ENCODE measurements around the gene RANBP9. TPM values are rescaled to one million over a fixed set of nuclear protein-coding genes. Genes with fewer than 3 reads are reported as not detected.

RANBP9 gene
- total and polyA plus RNA-seq, 8 donors: 13.1 to 51.4 (median 19.8) TPM

DNA sequence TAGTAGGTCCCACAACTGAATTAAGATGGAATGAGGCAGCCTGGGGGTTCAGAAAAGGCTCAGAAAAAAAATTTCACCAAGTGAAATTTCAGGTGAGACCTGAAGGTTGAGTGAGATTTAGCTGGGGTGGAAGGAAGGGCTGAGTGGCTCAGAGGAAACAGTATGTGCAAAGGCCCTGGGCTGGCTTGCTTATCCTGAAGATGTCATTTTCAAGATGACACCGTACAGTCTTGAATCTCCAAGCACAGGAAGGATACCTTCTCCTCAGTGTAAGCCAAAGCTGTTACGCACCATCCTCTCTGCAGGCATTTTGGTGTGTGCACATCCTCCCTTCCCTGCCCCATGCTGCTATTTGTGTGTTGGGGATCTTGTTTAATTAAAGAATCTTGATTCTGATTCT is 43.0 kb upstream of the RANBP9 start:
- no peaks in the 10 kb centered on the region for H3K36me3 ChIP-seq
- H3K9me3 ChIP-seq: no peaks in the 10 kb centered on the region
- H3K27ac ChIP-seq: no peak overlapping the region
- H3K27me3 ChIP-seq: no peaks in the 10 kb centered on the region
- 79 to 100% (median 92%) methylated on average over 2 of the region's 2 CpGs for WGBS, 5 donors
- intact Hi-C loops (cut with DNase I; ENCODE audit: low total_unique reads): no loop called here
- TF ChIP-seq, protein P1, sequence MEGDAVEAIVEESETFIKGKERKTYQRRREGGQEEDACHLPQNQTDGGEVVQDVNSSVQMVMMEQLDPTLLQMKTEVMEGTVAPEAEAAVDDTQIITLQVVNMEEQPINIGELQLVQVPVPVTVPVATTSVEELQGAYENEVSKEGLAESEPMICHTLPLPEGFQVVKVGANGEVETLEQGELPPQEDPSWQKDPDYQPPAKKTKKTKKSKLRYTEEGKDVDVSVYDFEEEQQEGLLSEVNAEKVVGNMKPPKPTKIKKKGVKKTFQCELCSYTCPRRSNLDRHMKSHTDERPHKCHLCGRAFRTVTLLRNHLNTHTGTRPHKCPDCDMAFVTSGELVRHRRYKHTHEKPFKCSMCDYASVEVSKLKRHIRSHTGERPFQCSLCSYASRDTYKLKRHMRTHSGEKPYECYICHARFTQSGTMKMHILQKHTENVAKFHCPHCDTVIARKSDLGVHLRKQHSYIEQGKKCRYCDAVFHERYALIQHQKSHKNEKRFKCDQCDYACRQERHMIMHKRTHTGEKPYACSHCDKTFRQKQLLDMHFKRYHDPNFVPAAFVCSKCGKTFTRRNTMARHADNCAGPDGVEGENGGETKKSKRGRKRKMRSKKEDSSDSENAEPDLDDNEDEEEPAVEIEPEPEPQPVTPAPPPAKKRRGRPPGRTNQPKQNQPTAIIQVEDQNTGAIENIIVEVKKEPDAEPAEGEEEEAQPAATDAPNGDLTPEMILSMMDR (IDR thresholded peaks at IDR 0.05): no peak
- TF ChIP-seq EP300 (IDR thresholded peaks at IDR 0.05) (no peak), POLR2A (IDR thresholded peaks at IDR 0.05) (no peak), POLR2AphosphoS5 (IDR thresholded peaks at IDR 0.05) (no peak)
- no peaks in the 10 kb centered on the region for H3K4me1 ChIP-seq
- no peak overlapping the region for H3K4me3 ChIP-seq
- no peak for DNase-seq

DNA sequence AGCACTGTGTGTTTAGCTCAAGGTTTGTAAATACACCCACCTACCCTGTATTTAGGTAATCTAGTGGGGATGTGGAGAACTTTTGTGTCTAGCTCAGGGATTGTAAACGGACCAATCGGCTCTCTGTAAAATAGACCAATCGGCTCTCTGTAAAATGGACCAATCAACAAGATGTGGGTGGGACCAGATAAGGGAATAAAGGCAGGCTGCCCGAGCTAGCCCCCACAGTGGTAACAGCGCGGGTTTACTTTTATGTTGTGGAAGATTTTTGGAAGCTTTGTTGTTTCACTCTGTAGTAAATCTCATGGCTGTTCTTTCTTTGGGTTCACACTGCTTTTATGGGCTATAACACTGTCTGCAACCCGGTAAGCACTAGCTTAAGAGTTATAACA is 32.1 kb upstream of the RANBP9 start:
- Histone ChIP-seq H3K4me3 (no peak overlapping the region), H3K4me1 (no peaks in the 10 kb centered on the region), H3K27me3 (peaks cover 0 to 5% (median 4%) of the 10 kb centered on the region in 3 donors), H3K27ac (no peak overlapping the region), H3K9me3 (no peaks in the 10 kb centered on the region), H3K36me3 (no peaks in the 10 kb centered on the region)
- WGBS, 5 donors: 88 to 95% (median 93%) methylated on average over 5 to 7 of the region's 7 CpGs
- TF ChIP-seq, protein P1 (IDR thresholded peaks at IDR 0.05): no peak
- no peak for TF ChIP-seq EP300 (IDR thresholded peaks at IDR 0.05)
- no peak for TF ChIP-seq POLR2A (IDR thresholded peaks at IDR 0.05)
- no peak for TF ChIP-seq POLR2AphosphoS5 (IDR thresholded peaks at IDR 0.05)
- DNase-seq: no peak
- intact Hi-C loops (cut with DNase I; ENCODE audit: low total_unique reads): no loop called here

DNA sequence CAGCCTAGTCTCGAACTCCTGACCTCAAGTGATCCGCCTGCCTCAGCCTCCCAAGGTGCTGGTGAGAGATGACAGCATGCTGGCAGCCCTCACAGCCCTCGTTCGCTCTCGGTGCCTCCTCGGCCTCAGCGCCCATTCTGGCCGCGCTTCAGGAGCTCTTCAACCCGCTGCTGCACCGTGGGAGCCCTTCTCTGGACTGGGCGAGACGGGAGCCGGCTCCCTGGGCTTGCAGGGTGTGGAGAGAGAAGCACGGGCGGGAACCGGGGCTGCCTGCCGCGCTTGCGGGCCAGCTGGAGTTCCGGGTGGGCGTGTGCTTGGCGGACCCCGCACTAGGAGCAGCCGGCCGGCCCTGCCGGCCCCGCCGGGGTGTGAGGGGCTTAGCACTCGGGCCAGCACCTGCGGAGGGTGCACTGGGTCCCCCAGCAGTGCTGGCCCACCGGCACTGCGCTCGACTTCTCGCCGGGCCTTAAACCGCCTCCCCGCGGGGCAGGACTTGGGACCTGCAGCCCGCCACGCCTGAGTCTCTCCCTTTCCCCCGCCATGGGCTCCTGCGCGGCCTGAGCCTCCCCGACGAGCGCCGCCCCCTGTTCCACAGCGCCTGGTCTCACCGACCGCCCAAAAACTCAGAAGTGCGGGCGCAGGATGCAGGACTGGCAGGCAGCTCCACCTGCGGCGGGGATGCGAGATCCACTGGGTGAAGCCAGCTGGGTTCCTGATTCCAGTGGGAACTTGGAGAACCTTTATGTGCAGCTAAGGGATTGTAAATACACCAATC is 31.5 kb upstream of the RANBP9 start:
- Histone ChIP-seq H3K9me3 (no peaks in the 10 kb centered on the region), H3K36me3 (no peaks in the 10 kb centered on the region), H3K27me3 (peaks cover 0 to 5% (median 4%) of the 10 kb centered on the region in 3 donors), H3K27ac (no peak overlapping the region), H3K4me1 (no peaks in the 10 kb centered on the region), H3K4me3 (peak overlapping the region; percentile 16 to 32 (median 31))
- TF ChIP-seq EP300 (IDR thresholded peaks at IDR 0.05) (no peak), POLR2A (IDR thresholded peaks at IDR 0.05) (no peak), POLR2AphosphoS5 (IDR thresholded peaks at IDR 0.05) (no peak)
- TF ChIP-seq, protein P1 (IDR thresholded peaks at IDR 0.05): no peak
- 60 to 90% (median 71%) methylated on average over 33 to 56 of the region's 56 CpGs for WGBS, 5 donors
- intact Hi-C loops (cut with DNase I; ENCODE audit: low total_unique reads): no loop called here
- DNase-seq: no peak

DNA sequence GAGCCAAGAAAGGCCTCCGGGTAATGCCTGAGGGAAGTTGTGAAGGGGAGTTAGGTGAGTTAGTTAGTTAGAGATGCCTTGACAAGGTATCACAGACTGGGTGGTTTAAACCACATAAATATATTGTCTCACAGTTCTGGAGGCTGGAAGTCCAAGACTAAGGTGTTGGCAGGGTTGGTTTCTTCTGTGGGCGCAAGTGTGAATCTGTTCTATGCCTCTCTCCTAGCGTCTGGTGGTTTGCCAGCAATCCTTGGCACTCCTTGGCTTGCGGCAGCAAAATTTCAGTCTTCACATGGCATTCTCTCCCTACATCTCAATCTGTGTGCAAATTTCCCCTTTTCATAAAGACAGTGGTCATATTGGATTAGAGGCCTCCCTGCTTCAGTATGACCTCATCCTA is 29.7 kb upstream of the RANBP9 start:
- no peak overlapping the region for H3K27ac ChIP-seq
- H3K4me3 ChIP-seq: no peak overlapping the region
- peaks cover 0 to 5% (median 4%) of the 10 kb centered on the region in 3 donors for H3K27me3 ChIP-seq
- H3K4me1 ChIP-seq: no peaks in the 10 kb centered on the region
- H3K9me3 ChIP-seq: no peaks in the 10 kb centered on the region
- WGBS, 5 donors: 80 to 98% (median 94%) methylated on average over 4 of the region's 4 CpGs
- no peak for DNase-seq
- intact Hi-C loops (cut with DNase I; ENCODE audit: low total_unique reads): no loop called here
- TF ChIP-seq POLR2A (IDR thresholded peaks at IDR 0.05): no peak
- no peak for TF ChIP-seq EP300 (IDR thresholded peaks at IDR 0.05)
- H3K36me3 ChIP-seq: no peaks in the 10 kb centered on the region

DNA sequence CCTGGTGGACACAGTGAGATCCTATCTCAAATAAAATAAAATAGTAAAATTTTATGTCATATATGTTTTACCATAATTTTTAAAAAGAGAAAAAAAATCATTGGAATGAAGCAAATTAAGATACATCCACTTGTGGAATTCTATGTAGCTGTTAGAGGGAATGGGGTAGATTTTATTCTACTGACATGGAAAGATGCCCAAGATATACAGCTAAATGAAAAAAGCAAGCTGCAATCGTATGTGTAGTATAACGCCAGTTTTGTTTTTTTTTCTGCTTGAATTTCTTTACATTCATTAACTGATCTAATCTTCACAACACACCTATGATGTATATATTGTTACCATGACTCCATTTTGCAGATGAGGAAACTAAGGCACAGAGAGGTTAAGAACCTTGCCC is 23.4 kb upstream of the RANBP9 start:
- intact Hi-C loops (cut with DNase I; ENCODE audit: low total_unique reads): no loop called here
- DNase-seq: no peak
- TF ChIP-seq EP300 (IDR thresholded peaks at IDR 0.05) (no peak), POLR2AphosphoS5 (IDR thresholded peaks at IDR 0.05) (no peak)
- TF ChIP-seq, protein P1 (IDR thresholded peaks at IDR 0.05): no peak
- Histone ChIP-seq H3K4me3 (no peak overlapping the region), H3K36me3 (no peaks in the 10 kb centered on the region), H3K27ac (no peak overlapping the region), H3K4me1 (no peaks in the 10 kb centered on the region), H3K9me3 (no peaks in the 10 kb centered on the region), H3K27me3 (no peaks in the 10 kb centered on the region)
- 80 to 86% (median 85%) methylated on average over 2 of the region's 2 CpGs for WGBS, 5 donors
